SK-N-SH (cell line): ENCODE measurements around the gene NPY5R.

Experiments used
- CTCF ChIP-seq: fragments of 200-600 bp; sonication (generic); IDR thresholded peaks from 2 replicates; pipeline ENCODE4 v1.6.1; 2017; ENCODE audit warnings: antibody characterized with exemption, mild to moderate bottlenecking, moderate library complexity
- EP300 ChIP-seq, 2 experiments: IDR thresholded peaks; 2 replicates each; pipeline versions ENCODE4 v1.4.0 to v1.6.1; 2012; ENCODE audit warnings: borderline replicate concordance in 1 of 2, low read depth in 1 of 2, low read length in 1 of 2
- FOSL2 ChIP-seq: IDR thresholded peaks from 2 replicates; pipeline ENCODE4 v1.4.0; 2012; ENCODE audit warnings: low read depth, mild to moderate bottlenecking, moderate library complexity, borderline replicate concordance

DNA sequence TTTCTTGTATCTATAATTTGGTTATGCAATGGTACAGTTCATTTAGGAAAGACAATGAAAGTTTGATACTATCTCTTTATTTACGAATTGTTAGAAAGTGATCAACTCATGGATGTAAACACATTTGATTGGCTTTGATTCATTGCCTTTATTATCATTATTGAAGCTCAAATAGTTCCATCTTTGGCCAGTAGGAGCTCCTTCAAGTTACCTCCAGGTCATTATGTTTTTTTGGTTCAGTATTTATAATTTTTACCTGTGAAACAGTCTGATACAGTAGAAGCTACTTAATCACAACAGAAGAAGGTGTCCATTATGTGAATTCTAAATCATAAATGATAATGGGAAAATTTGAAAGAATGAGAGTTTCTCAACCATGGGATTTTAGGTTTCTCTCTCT is 12.4 kb downstream of the NPY5R start:
- TF ChIP-seq EP300 (IDR thresholded peaks at IDR 0.05; ENCODE audit: borderline replicate concordance in 1 of 2, low read depth in 1 of 2, low read length in 1 of 2) (no peak), CTCF (0 out of 2 replicates have a peak, but pooled peaks have one; percentile 26), FOSL2 (no peak)
